Neuronal stem cell (in vitro differentiated cells): Measurements from ENCODE around the gene CD300LF.

Experiments
- DNase-seq: peaks from one replicate; pipeline ENCODE4 v3.0.0-alpha.2; 2013; ENCODE audit warnings: low spot score
- H2AFZ ChIP-seq: one replicate; pipeline ENCODE4 v1.6.1; 2013; ENCODE audit warnings: mild to moderate bottlenecking, low read length, inconsistent platforms
- H2AK5ac ChIP-seq: 2 replicates; pipeline ENCODE4 v1.6.1; 2013; ENCODE audit warnings: low read depth, mild to moderate bottlenecking, inconsistent platforms, low read length, moderate library complexity, mixed read lengths
- H2BK120ac ChIP-seq: 2 replicates; pipeline ENCODE4 v1.6.1; 2013; ENCODE audit warnings: low read depth, mild to moderate bottlenecking, inconsistent platforms, low read length, moderate library complexity, mixed read lengths
- H2BK12ac ChIP-seq: one replicate; pipeline ENCODE4 v1.6.1; 2013; ENCODE audit warnings: low read length, inconsistent platforms
- H2BK15ac ChIP-seq: 2 replicates; pipeline ENCODE4 v1.6.1; 2013; ENCODE audit warnings: mild to moderate bottlenecking, low read length, inconsistent platforms, mixed read lengths
- H2BK5ac ChIP-seq: one replicate; pipeline ENCODE4 v1.6.1; 2013; ENCODE audit warnings: inconsistent platforms, mild to moderate bottlenecking, low read length, moderate library complexity
- H3K14ac ChIP-seq: one replicate; pipeline ENCODE4 v1.6.1; 2013; ENCODE audit warnings: low read length, inconsistent platforms
- H3K18ac ChIP-seq: 2 replicates; pipeline ENCODE4 v1.6.1; 2013; ENCODE audit warnings: low read length, inconsistent platforms
- H3K23ac ChIP-seq: 2 replicates; pipeline ENCODE4 v1.6.1; 2013; ENCODE audit warnings: low read depth, mild to moderate bottlenecking, mixed read lengths, low read length, inconsistent platforms; ENCODE audit not compliant: poor library complexity
- H3K27ac ChIP-seq: replicated peaks from 3 replicates; pipeline ENCODE4 v1.5.1; 2013; ENCODE audit warnings: low read length, inconsistent platforms
- H3K27me3 ChIP-seq, 3 experiments: 2 replicates each; pipeline ENCODE4 v1.6.1; 2013; ENCODE audit warnings: low read length in 3 of 3, mild to moderate bottlenecking in 2 of 3, inconsistent platforms in 1 of 3, low read depth in 1 of 3, mixed read lengths in 1 of 3, moderate library complexity in 1 of 3; ENCODE audit not compliant: control insufficient read depth in 3 of 3, insufficient read depth in 3 of 3
- H3K36me3 ChIP-seq, 2 donors: replicated peaks in 1 of 2; 2 replicates each; pipeline ENCODE4 v1.6.1; 2013; ENCODE audit warnings: low read length in 2 of 2; ENCODE audit not compliant: control insufficient read depth in 2 of 2, insufficient read depth in 2 of 2
- H3K4ac ChIP-seq: 2 replicates; pipeline ENCODE4 v1.6.1; 2013; ENCODE audit warnings: inconsistent platforms, mild to moderate bottlenecking, low read length, moderate library complexity
- H3K4me1 ChIP-seq, 2 donors: 1 replicate in 1 of 2; 2 replicates in 1 of 2; pipeline ENCODE4 v1.6.1; 2013; ENCODE audit warnings: low read length in 2 of 2, low read depth in 1 of 2; ENCODE audit not compliant: control insufficient read depth in 2 of 2, insufficient read depth in 1 of 2
- H3K4me2 ChIP-seq: one replicate; pipeline ENCODE4 v1.6.1; 2013; ENCODE audit warnings: mild to moderate bottlenecking, low read length, inconsistent platforms; ENCODE audit not compliant: insufficient read depth, poor library complexity, severe bottlenecking
- H3K4me3 ChIP-seq, 2 donors: 2 replicates each; pipeline ENCODE4 v1.5.1; 2013; ENCODE audit warnings: low read length in 2 of 2, mild to moderate bottlenecking in 2 of 2, inconsistent platforms in 1 of 2, moderate library complexity in 1 of 2
- H3K79me1 ChIP-seq: one replicate; pipeline ENCODE4 v1.6.1; 2013; ENCODE audit warnings: low read depth, mild to moderate bottlenecking, inconsistent platforms, low read length, moderate library complexity
- H3K9ac ChIP-seq: one replicate; pipeline ENCODE4 v1.6.1; 2013; ENCODE audit warnings: mild to moderate bottlenecking, low read depth, low read length, inconsistent platforms; ENCODE audit not compliant: poor library complexity
- H3K9me3 ChIP-seq, 2 donors: replicated peaks in 1 of 2; 2 replicates each; pipeline versions ENCODE3 to v1.6.1; 2013; ENCODE audit warnings: low read length in 2 of 2, mild to moderate bottlenecking in 2 of 2, inconsistent platforms in 1 of 2, low read depth in 1 of 2, mixed read lengths in 1 of 2, moderate library complexity in 1 of 2; ENCODE audit not compliant: control insufficient read depth in 2 of 2, insufficient read depth in 1 of 2
- H4K8ac ChIP-seq: one replicate; pipeline ENCODE4 v1.6.1; 2013; ENCODE audit warnings: low read depth, mild to moderate bottlenecking, inconsistent platforms, low read length, moderate library complexity
- H4K91ac ChIP-seq: one replicate; pipeline ENCODE4 v1.6.1; 2013; ENCODE audit warnings: low read length, low read depth, mild to moderate bottlenecking, inconsistent platforms; ENCODE audit not compliant: poor library complexity
- WGBS, 2 donors: extraction: QIAGEN DNeasy Blood & Tissue Kit; methylation state at CpG; one replicate each; pipeline ENCODE4 v1.1.7; 2013; ENCODE audit warnings: missing lambda C conversion rate in 2 of 2, mixed read lengths in 1 of 2; ENCODE audit not compliant: insufficient read length in 2 of 2, insufficient replicate concordance in 1 of 2; ENCODE audit errors: extremely low coverage in 2 of 2; 5-methylcytosine and 5-hydroxymethylcytosine counted together

Gene CD300LF

GRCh38 chr17:74743755-74744154 is 31.0 kb upstream of the CD300LF start:
- no peaks in the 10 kb centered on the region for H3K36me3 ChIP-seq
- no peak overlapping the region for H4K91ac ChIP-seq
- H3K14ac ChIP-seq = no peak overlapping the region
- no peak overlapping the region for H2AK5ac ChIP-seq
- peaks cover 5% of the 10 kb centered on the region for H3K79me1 ChIP-seq
- peak overlapping the region in 1 of 2 donors; percentile 27 for H3K4me3 ChIP-seq
- H3K9ac ChIP-seq = no peak overlapping the region
- WGBS, 2 donors = no CpG with 5 or more reads among the region's 2 CpGs
- no peak overlapping the region for H4K8ac ChIP-seq
- H3K4ac ChIP-seq = no peak overlapping the region
- no peak overlapping the region for H3K18ac ChIP-seq
- H3K23ac ChIP-seq = no peak overlapping the region
- H2BK5ac ChIP-seq = no peak overlapping the region
- no peak overlapping the region for H3K4me2 ChIP-seq
- H3K9me3 ChIP-seq = no peaks in the 10 kb centered on the region
- no peak overlapping the region for H2BK120ac ChIP-seq
- peaks cover 24 to 36% of the 10 kb centered on the region in 2 donors for H3K4me1 ChIP-seq
- no peak overlapping the region for H3K27ac ChIP-seq
- H2BK12ac ChIP-seq = no peak overlapping the region
- H2BK15ac ChIP-seq = no peak overlapping the region
- no peak for DNase-seq
- H3K27me3 ChIP-seq = peaks cover 0 to 8% (median 2%) of the 10 kb centered on the region in 3 experiments
- H2AFZ ChIP-seq = no peak overlapping the region

GRCh38 chr17:74742978-74743545 is 30.3 kb upstream of the CD300LF start:
- Histone ChIP-seq H3K4ac (no peak overlapping the region), H2BK12ac (no peak overlapping the region), H2BK120ac (no peak overlapping the region), H3K36me3 (no peaks in the 10 kb centered on the region), H2AFZ (no peak overlapping the region), H4K91ac (no peak overlapping the region), H2AK5ac (peak overlapping the region; percentile 20), H4K8ac (no peak overlapping the region), H3K14ac (no peak overlapping the region), H3K18ac (no peak overlapping the region), H3K27me3 (peaks cover 0 to 15% (median 9%) of the 10 kb centered on the region in 3 experiments), H3K4me2 (no peak overlapping the region), H3K9ac (no peak overlapping the region), H3K23ac (no peak overlapping the region), H3K4me1 (peaks cover 27 to 39% of the 10 kb centered on the region in 2 donors), H3K4me3 (no peak overlapping the region), H3K9me3 (no peaks in the 10 kb centered on the region), H2BK15ac (peak overlapping the region; percentile 30), H3K79me1 (peaks cover 2% of the 10 kb centered on the region), H2BK5ac (no peak overlapping the region), H3K27ac (no peak overlapping the region)
- DNase-seq = no peak
- WGBS, 2 donors = no CpG with 5 or more reads among the region's 9 CpGs

- no peak for DNase-seq
- H4K8ac ChIP-seq = peak overlapping the region; percentile 19
- peaks cover 2% of the 10 kb centered on the region for H3K79me1 ChIP-seq
- no peak overlapping the region for H2BK15ac ChIP-seq
- peak overlapping the region; percentile 82 for H2AK5ac ChIP-seq
- peak overlapping the region; percentile 51 for H3K9ac ChIP-seq
- no peaks in the 10 kb centered on the region for H3K9me3 ChIP-seq
- no peak overlapping the region for H3K18ac ChIP-seq
- H2AFZ ChIP-seq = peak overlapping the region; percentile 40
- no peak overlapping the region for H3K14ac ChIP-seq
- peak overlapping the region; percentile 42 for H2BK120ac ChIP-seq
- WGBS, 2 donors = no CpG with 5 or more reads among the region's 4 CpGs
- no peak overlapping the region for H2BK12ac ChIP-seq
- no peak overlapping the region for H3K4me3 ChIP-seq
- no peak overlapping the region for H3K27ac ChIP-seq
- H3K23ac ChIP-seq = no peak overlapping the region
- no peak overlapping the region for H4K91ac ChIP-seq
- no peak overlapping the region for H3K4me2 ChIP-seq
- H3K4me1 ChIP-seq = peaks cover 25 to 37% of the 10 kb centered on the region in 2 donors
- no peak overlapping the region for H2BK5ac ChIP-seq
- H3K27me3 ChIP-seq = peaks cover 0 to 24% (median 18%) of the 10 kb centered on the region in 3 experiments
- H3K4ac ChIP-seq = no peak overlapping the region
- no peaks in the 10 kb centered on the region for H3K36me3 ChIP-seq
Observed at GRCh38 chr17:74742153-74742515, 29.4 kb upstream of the CD300LF start.

DNA sequence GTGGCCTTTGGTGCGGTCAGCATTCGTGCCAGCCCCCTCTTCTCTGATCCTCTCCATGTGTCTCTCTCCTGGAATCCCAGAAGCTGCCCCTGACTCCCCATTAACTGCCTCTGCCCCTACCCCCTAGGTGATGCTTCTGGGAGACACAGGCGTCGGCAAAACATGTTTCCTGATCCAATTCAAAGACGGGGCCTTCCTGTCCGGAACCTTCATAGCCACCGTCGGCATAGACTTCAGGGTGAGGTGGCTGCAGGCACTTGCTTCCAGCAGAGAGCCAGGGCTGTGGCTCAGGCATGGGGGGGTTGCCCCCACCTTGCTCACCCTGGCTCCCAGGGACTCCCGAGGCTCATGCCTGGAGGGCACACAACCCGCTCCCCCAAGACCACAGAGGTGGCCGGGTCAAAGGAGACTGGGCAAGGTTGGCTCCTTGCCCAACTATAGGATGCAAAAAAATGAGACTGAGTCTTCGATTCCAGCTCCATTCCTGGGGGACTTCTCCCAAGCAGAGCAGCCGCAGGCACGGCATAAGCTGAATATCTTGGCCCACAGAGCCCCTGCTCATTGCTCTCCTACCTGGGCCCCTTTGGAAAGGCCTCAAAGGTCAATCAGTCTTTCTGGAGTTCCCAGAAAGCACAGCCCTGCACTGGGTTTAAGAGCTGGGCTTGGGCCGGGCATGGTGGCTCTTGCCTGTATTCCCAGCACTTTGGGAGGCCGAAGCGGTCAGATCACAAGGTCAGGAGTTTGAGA is 28.1 kb upstream of the CD300LF start:
- Histone ChIP-seq H3K4me1 (peaks cover 16 to 27% of the 10 kb centered on the region in 2 donors), H2AFZ (no peak overlapping the region), H2BK5ac (no peak overlapping the region), H3K9me3 (no peaks in the 10 kb centered on the region), H3K27me3 (peaks cover 0 to 37% (median 31%) of the 10 kb centered on the region in 3 experiments), H4K91ac (no peak overlapping the region), H3K27ac (no peak overlapping the region), H2BK12ac (no peak overlapping the region), H3K79me1 (peaks cover 2% of the 10 kb centered on the region), H3K4me3 (no peak overlapping the region), H3K18ac (no peak overlapping the region), H2BK15ac (no peak overlapping the region), H3K14ac (no peak overlapping the region), H3K23ac (no peak overlapping the region), H4K8ac (no peak overlapping the region), H3K4ac (no peak overlapping the region), H3K4me2 (no peak overlapping the region), H3K9ac (no peak overlapping the region), H2BK120ac (no peak overlapping the region), H2AK5ac (no peak overlapping the region), H3K36me3 (no peaks in the 10 kb centered on the region)
- no CpG with 5 or more reads among the region's 17 CpGs for WGBS, 2 donors
- no peak for DNase-seq
